Type B pancreatic cell (in vitro differentiated cells): Measurements from ENCODE around the gene LRP2. TPM values are rescaled to one million over a fixed set of nuclear protein-coding genes. Genes with fewer than 3 reads are reported as not detected.

Source experiments
- DNase-seq: peaks from one replicate; pipeline ENCODE4 v3.0.0; 2021; ENCODE audit warnings: mixed read lengths; ENCODE audit not compliant: unreplicated experiment; ENCODE audit errors: extremely low spot score
- H3K27ac Mint-ChIP-seq: 2 replicates; pipeline ENCODE4 v1.8.0; 2021; ENCODE audit warnings: mild to moderate bottlenecking, mixed read lengths
- H3K27me3 Mint-ChIP-seq: 2 replicates; pipeline ENCODE4 v1.8.0; 2021; ENCODE audit warnings: mixed read lengths
- H3K36me3 Mint-ChIP-seq: 2 replicates; pipeline ENCODE4 v1.8.0; 2021; ENCODE audit warnings: mixed read lengths
- H3K4me1 Mint-ChIP-seq: one replicate; pipeline ENCODE4 v1.8.0; 2021; ENCODE audit warnings: mixed read lengths; ENCODE audit not compliant: unreplicated experiment
- H3K4me3 Mint-ChIP-seq: 2 replicates; pipeline ENCODE4 v1.8.0; 2021; ENCODE audit warnings: mild to moderate bottlenecking, mixed read lengths
- H3K9me3 Mint-ChIP-seq: 2 replicates; pipeline ENCODE4 v1.8.0; 2021; ENCODE audit warnings: mixed read lengths
- CTCF ChIP-seq: fragments of 200-600 bp; sonication (generic); conservative IDR thresholded peaks from 2 replicates; pipeline ENCODE4 v1.5.0; 2021; ENCODE audit warnings: antibody characterized with exemption, mild to moderate bottlenecking
- total RNA-seq: library from RNA; stranded (reverse); gene quantifications from 2 replicates; pipeline ENCODE4 v1.2.1, GENCODE V29; 2021; ENCODE audit warnings: low replicate concordance

LRP2 gene
- total RNA-seq, 1 donor from 2014 or later, result 22.7 TPM

- Mint-ChIP-seq H3K27ac (no peak overlapping the region), H3K36me3 (no peaks in the 10 kb centered on the region), H3K27me3 (no peaks in the 10 kb centered on the region)
Measured at GRCh38 chr2:169237286-169237685, 125.0 kb downstream of the LRP2 start.

GRCh38 chr2:169232551-169233154, 129.7 kb downstream of the LRP2 start:
- Mint-ChIP-seq H3K4me1 (peaks cover 5% of the 10 kb centered on the region), H3K36me3 (no peaks in the 10 kb centered on the region), H3K27ac (no peak overlapping the region), H3K4me3 (no peak overlapping the region), H3K27me3 (no peaks in the 10 kb centered on the region), H3K9me3 (no peaks in the 10 kb centered on the region)
- no peak for TF ChIP-seq CTCF
- DNase-seq, result no peak

More at GRCh38 chr2:169237286-169237685, 125.0 kb downstream of the LRP2 start:
- H3K4me1 Mint-ChIP-seq, result no peaks in the 10 kb centered on the region
- H3K9me3 Mint-ChIP-seq, result no peaks in the 10 kb centered on the region
- no peak for DNase-seq
- no peak overlapping the region for H3K4me3 Mint-ChIP-seq
- no peak for TF ChIP-seq CTCF

GRCh38 chr2:169230204-169230603, 132.1 kb downstream of the LRP2 start:
- DNase-seq, result no peak
- H3K9me3 Mint-ChIP-seq, result no peaks in the 10 kb centered on the region
- H3K36me3 Mint-ChIP-seq, result peaks cover 4% of the 10 kb centered on the region
- no peak for TF ChIP-seq CTCF
- peaks cover 5% of the 10 kb centered on the region for H3K4me1 Mint-ChIP-seq
- H3K27ac Mint-ChIP-seq, result no peak overlapping the region
- H3K27me3 Mint-ChIP-seq, result no peaks in the 10 kb centered on the region
- no peak overlapping the region for H3K4me3 Mint-ChIP-seq

GRCh38 chr2:169229590-169229989, 132.7 kb downstream of the LRP2 start:
- H3K4me1 Mint-ChIP-seq, result peaks cover 5% of the 10 kb centered on the region
- TF ChIP-seq CTCF, result no peak
- DNase-seq, result no peak
- no peak overlapping the region for H3K4me3 Mint-ChIP-seq
- H3K9me3 Mint-ChIP-seq, result no peaks in the 10 kb centered on the region
- H3K27ac Mint-ChIP-seq, result no peak overlapping the region
- peaks cover 4% of the 10 kb centered on the region for H3K36me3 Mint-ChIP-seq
- H3K27me3 Mint-ChIP-seq, result no peaks in the 10 kb centered on the region

- peaks cover 4% of the 10 kb centered on the region for H3K36me3 Mint-ChIP-seq
- no peak for DNase-seq
- no peak overlapping the region for H3K4me3 Mint-ChIP-seq
- peaks cover 5% of the 10 kb centered on the region for H3K4me1 Mint-ChIP-seq
- no peaks in the 10 kb centered on the region for H3K27me3 Mint-ChIP-seq
- TF ChIP-seq CTCF, result no peak
- H3K9me3 Mint-ChIP-seq, result no peaks in the 10 kb centered on the region
- no peak overlapping the region for H3K27ac Mint-ChIP-seq
Measured at GRCh38 chr2:169225906-169226305, 136.4 kb downstream of the LRP2 start.
